Fibroblast of villous mesenchyme (primary cell): ENCODE results near the gene NTRK3. TPM values are rescaled to one million over a fixed set of nuclear protein-coding genes. Genes with fewer than 3 reads are reported as not detected.

ENCODE experiments used
- DNase-seq: peaks from one replicate; pipeline ENCODE4 v3.0.0-alpha.2; 2010; ENCODE audit warnings: low read depth
- H3K4me3 ChIP-seq: 2 replicates; pipeline ENCODE4 v1.5.1; 2011; ENCODE audit warnings: low read depth, mild to moderate bottlenecking, low read length
- CTCF ChIP-seq: IDR thresholded peaks from 2 replicates; pipeline ENCODE4 v1.5.1; 2012; ENCODE audit warnings: low read depth, mild to moderate bottlenecking, low read length; ENCODE audit not compliant: insufficient read depth
- total RNA-seq: library from RNA; depleted of rRNA; stranded (reverse); fragments of >200 nt; gene quantifications from 2 replicates; pipeline ENCODE4 v1.2.3, GENCODE V29; 2012

The NTRK3 gene
- total RNA-seq, 1 donor = not detected

GRCh38 chr15:87971076-87971475 is 285.5 kb downstream of the NTRK3 start:
- H3K4me3 ChIP-seq = no peak overlapping the region
- no peak for DNase-seq
- no peak for TF ChIP-seq CTCF

GRCh38 chr15:87967951-87968350 is 288.6 kb downstream of the NTRK3 start:
- no peak overlapping the region for H3K4me3 ChIP-seq
- no peak for DNase-seq
- no peak for TF ChIP-seq CTCF

DNA sequence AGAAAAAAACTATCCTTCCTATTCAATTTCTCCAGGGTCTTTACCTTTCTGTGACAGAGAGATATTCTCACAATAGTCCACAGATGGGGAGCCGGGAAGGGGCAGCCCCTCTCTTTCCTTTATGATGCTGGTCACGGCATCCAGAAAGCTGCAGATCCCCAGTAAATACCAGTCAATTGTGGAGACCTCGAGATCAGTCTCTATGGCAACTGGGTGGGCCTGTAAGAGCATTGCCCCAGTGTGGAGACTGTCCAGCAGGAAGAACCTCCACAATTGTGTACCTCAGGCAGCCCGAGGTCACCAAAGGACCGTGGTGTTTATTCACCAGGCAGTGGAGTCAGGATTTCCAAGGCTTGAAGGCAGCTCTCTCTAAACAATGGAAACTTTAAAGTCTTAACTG is 291.2 kb downstream of the NTRK3 start:
- H3K4me3 ChIP-seq = no peak overlapping the region
- no peak for TF ChIP-seq CTCF
- no peak for DNase-seq

GRCh38 chr15:87962428-87962827 is 294.1 kb downstream of the NTRK3 start:
- no peak overlapping the region for H3K4me3 ChIP-seq
- DNase-seq = no peak
- no peak for TF ChIP-seq CTCF

GRCh38 chr15:87961851-87962420 is 294.6 kb downstream of the NTRK3 start:
- H3K4me3 ChIP-seq = no peak overlapping the region
- TF ChIP-seq CTCF = no peak
- no peak for DNase-seq

GRCh38 chr15:87959662-87960061 is 296.9 kb downstream of the NTRK3 start:
- H3K4me3 ChIP-seq = no peak overlapping the region
- DNase-seq = no peak
- TF ChIP-seq CTCF = no peak

DNA sequence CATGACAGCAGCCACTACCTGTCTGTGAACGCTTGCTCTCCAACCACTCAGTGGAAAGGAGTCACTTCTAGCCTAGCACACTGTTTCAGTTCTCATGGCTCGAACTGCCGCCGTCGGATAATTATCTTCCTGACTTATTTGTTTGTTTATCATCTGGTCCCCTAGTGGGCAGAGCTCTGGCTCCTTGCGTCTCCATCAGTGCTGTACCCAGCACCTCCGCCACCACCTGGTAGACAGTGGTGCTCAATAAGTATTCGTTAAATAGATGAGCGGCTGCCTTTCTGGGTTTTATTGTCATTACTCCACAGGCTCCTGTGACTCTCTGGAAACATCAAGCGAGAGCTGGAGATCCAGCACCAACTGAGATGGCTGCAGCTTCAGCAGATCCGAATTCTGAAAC is 297.5 kb downstream of the NTRK3 start:
- DNase-seq = no peak
- peak; percentile 5 for TF ChIP-seq CTCF
- H3K4me3 ChIP-seq = no peak overlapping the region
